IMR-90 (cell line): Measurements from ENCODE around the gene SSR4. TPM values are rescaled to one million over a fixed set of nuclear protein-coding genes. Genes with fewer than 3 reads are reported as not detected.

ENCODE experiments used
- ATAC-seq: fragments of 200-7000 bp; cut with Tn5 transposase; 2 replicates; pipeline ENCODE4 v1.9.1; 2020; ENCODE audit warnings: low read depth, mild to moderate bottlenecking, moderate library complexity
- BruUV-seq: library from RNA; stranded (reverse); fragments of 400-500 nt; replicated peaks from 2 replicates; lab custom pipeline; 2021; lab: Mats Ljungman, UMichigan
- CTCF ChIA-PET: fragments of 300-600 bp; formaldehyde crosslinking; extraction: SDS; loops from one replicate; lab custom pipeline; 2021; ENCODE audit warnings: antibody characterized with exemption; lab: Yijun Ruan, JAX
- POLR2A ChIA-PET: fragments of 300-600 bp; sonication (Branson Sonifier 250); formaldehyde crosslinking; loops from one replicate; lab custom pipeline; 2022; ENCODE audit warnings: antibody characterized with exemption; ENCODE audit not compliant: unreplicated experiment; lab: Charles Lee
- DNase-seq: peaks from one replicate; pipeline ENCODE4 v3.0.0; 2013
- H2AFZ ChIP-seq: replicated peaks from 2 replicates; pipeline ENCODE3; 2013; ENCODE audit warnings: low read length, mild to moderate bottlenecking; ENCODE audit not compliant: poor library complexity
- H2AK5ac ChIP-seq: 2 replicates; pipeline ENCODE4 v1.6.1; 2013; ENCODE audit warnings: low read depth, low read length, inconsistent platforms
- H2AK9ac ChIP-seq: replicated peaks from 2 replicates; pipeline ENCODE3; 2013; ENCODE audit warnings: mild to moderate bottlenecking, low read depth, low read length, moderate library complexity; ENCODE audit not compliant: poor library complexity
- H2BK120ac ChIP-seq: 2 replicates; pipeline ENCODE4 v1.6.1; 2013; ENCODE audit warnings: low read depth, low read length, inconsistent platforms
- H2BK15ac ChIP-seq: 3 replicates; pipeline ENCODE4 v1.6.1; 2013; ENCODE audit warnings: low read depth, low read length, inconsistent platforms
- H2BK20ac ChIP-seq: 2 replicates; pipeline ENCODE4 v1.6.1; 2013; ENCODE audit warnings: low read depth, mild to moderate bottlenecking, inconsistent platforms, low read length, moderate library complexity
- H2BK5ac ChIP-seq: 2 replicates; pipeline ENCODE4 v1.6.1; 2013; ENCODE audit warnings: mild to moderate bottlenecking, low read depth, low read length, inconsistent platforms; ENCODE audit not compliant: poor library complexity, severe bottlenecking
- H3K14ac ChIP-seq: replicated peaks from 2 replicates; pipeline ENCODE4 v1.6.1; 2013; ENCODE audit warnings: low read depth, low read length, inconsistent platforms
- H3K18ac ChIP-seq: 2 replicates; pipeline ENCODE4 v1.6.1; 2013; ENCODE audit warnings: low read depth, low read length, control low read depth
- H3K23ac ChIP-seq: 2 replicates; pipeline ENCODE4 v1.6.1; 2013; ENCODE audit warnings: low read depth, low read length, inconsistent platforms
- H3K27ac ChIP-seq: 2 replicates; pipeline ENCODE4 v1.5.1; 2013; ENCODE audit warnings: mild to moderate bottlenecking, control low read depth, low read length; ENCODE audit not compliant: insufficient read depth
- H3K27me3 ChIP-seq: 2 replicates; pipeline ENCODE4 v1.6.1; 2013; ENCODE audit warnings: low read length; ENCODE audit not compliant: control insufficient read depth, insufficient read depth
- H3K36me3 ChIP-seq: 2 replicates; pipeline ENCODE4 v1.6.1; 2013; ENCODE audit warnings: low read length, mixed read lengths; ENCODE audit not compliant: control insufficient read depth, insufficient read depth
- H3K4ac ChIP-seq: 2 replicates; pipeline ENCODE4 v1.6.1; 2013; ENCODE audit warnings: low read depth, low read length, inconsistent platforms
- H3K4me1 ChIP-seq: 2 replicates; pipeline ENCODE4 v1.6.1; 2013; ENCODE audit warnings: low read length, mixed read lengths; ENCODE audit not compliant: control insufficient read depth, insufficient read depth
- H3K4me2 ChIP-seq: 2 replicates; pipeline ENCODE4 v1.6.1; 2013; ENCODE audit warnings: low read depth, mild to moderate bottlenecking, control low read depth, low read length, moderate library complexity
- H3K4me3 ChIP-seq: 2 replicates; pipeline ENCODE4 v1.5.1; 2013; ENCODE audit warnings: low read depth, mild to moderate bottlenecking, control low read depth, low read length, moderate library complexity; ENCODE audit not compliant: insufficient read depth
- H3K56ac ChIP-seq: 2 replicates; pipeline ENCODE4 v1.6.1; 2013; ENCODE audit warnings: low read length, inconsistent platforms; ENCODE audit not compliant: insufficient read depth; ENCODE audit errors: extremely low read depth
- H3K79me1 ChIP-seq, 2 experiments: 2 replicates each; pipeline ENCODE4 v1.6.1; 2013; ENCODE audit warnings: low read length in 2 of 2, inconsistent platforms in 1 of 2, low read depth in 1 of 2
- H3K9ac ChIP-seq: 2 replicates; pipeline ENCODE4 v1.6.1; 2013; ENCODE audit warnings: low read depth, low read length, control low read depth
- H3K9me1 ChIP-seq: 2 replicates; pipeline ENCODE4 v1.6.1; 2013; ENCODE audit warnings: low read length, inconsistent platforms; ENCODE audit not compliant: insufficient read depth
- H3K9me3 ChIP-seq: 2 replicates; pipeline ENCODE4 v1.6.1; 2013; ENCODE audit warnings: low read length; ENCODE audit not compliant: control insufficient read depth, insufficient read depth
- H4K20me1 ChIP-seq: 2 replicates; pipeline ENCODE4 v1.6.1; 2013; ENCODE audit warnings: low read length, inconsistent platforms; ENCODE audit not compliant: insufficient read depth
- H4K5ac ChIP-seq: 2 replicates; pipeline ENCODE4 v1.6.1; 2013; ENCODE audit warnings: mild to moderate bottlenecking, low read depth, low read length, control low read depth
- H4K8ac ChIP-seq, 2 experiments: 2 replicates each; pipeline ENCODE4 v1.6.1; 2013; ENCODE audit warnings: low read depth in 2 of 2, low read length in 2 of 2, control low read depth in 1 of 2, inconsistent platforms in 1 of 2
- H4K91ac ChIP-seq: 2 replicates; pipeline ENCODE4 v1.6.1; 2013; ENCODE audit warnings: low read depth, low read length, inconsistent platforms; ENCODE audit not compliant: insufficient read depth
- BHLHE40 ChIP-seq: fragments of 150-350 bp; IDR thresholded peaks from 2 replicates; pipeline ENCODE4 v1.6.1; 2016; ENCODE audit warnings: mild to moderate bottlenecking, low read depth, low read length
- CEBPB ChIP-seq: IDR thresholded peaks from 2 replicates; pipeline ENCODE4 v1.6.1; 2012; ENCODE audit warnings: low read depth, low read length, improper control_type of control experiment
- CHD1 ChIP-seq: IDR thresholded peaks from 2 replicates; pipeline ENCODE4 v1.6.1; 2012; ENCODE audit warnings: low read depth, low read length, improper control_type of control experiment
- CTCF ChIP-seq: conservative IDR thresholded peaks from 2 replicates; pipeline ENCODE4 v1.5.1; 2012; ENCODE audit warnings: mild to moderate bottlenecking, low read depth, low read length, improper control_type of control experiment
- FOS ChIP-seq: fragments of 150-350 bp; IDR thresholded peaks from 2 replicates; pipeline ENCODE4 v1.6.1; 2016; ENCODE audit warnings: low read depth, low read length
- MAFK ChIP-seq: IDR thresholded peaks from 2 replicates; pipeline ENCODE4 v1.6.1; 2012; ENCODE audit warnings: low read depth, low read length, improper control_type of control experiment
- MAZ ChIP-seq: IDR thresholded peaks from 2 replicates; pipeline ENCODE4 v1.6.1; 2012; ENCODE audit warnings: low read depth, mild to moderate bottlenecking, low read length, improper control_type of control experiment, moderate library complexity, borderline replicate concordance
- MXI1 ChIP-seq: IDR thresholded peaks from 2 replicates; pipeline ENCODE4 v1.6.1; 2012; ENCODE audit warnings: low read depth, mild to moderate bottlenecking, low read length, moderate library complexity, borderline replicate concordance
- NFE2L2 ChIP-seq: fragments of 150-350 bp; IDR thresholded peaks from 2 replicates; pipeline ENCODE4 v1.6.1; 2016; ENCODE audit warnings: low read depth, mild to moderate bottlenecking, low read length
- POLR2A ChIP-seq: IDR thresholded peaks from 2 replicates; pipeline ENCODE4 v1.6.1; 2012; ENCODE audit warnings: mild to moderate bottlenecking, low read depth, low read length
- RAD21 ChIP-seq: IDR thresholded peaks from 2 replicates; pipeline ENCODE4 v1.6.1; 2012; ENCODE audit warnings: low read length, improper control_type of control experiment
- RCOR1 ChIP-seq: IDR thresholded peaks from 2 replicates; pipeline ENCODE4 v1.6.1; 2012; ENCODE audit warnings: mild to moderate bottlenecking, low read length, improper control_type of control experiment; ENCODE audit not compliant: insufficient replicate concordance
- RFX5 ChIP-seq: IDR thresholded peaks from 2 replicates; pipeline ENCODE4 v1.8.0; 2012; ENCODE audit warnings: low read depth, mild to moderate bottlenecking, low read length, moderate library complexity
- SMC3 ChIP-seq: fragments of 150-350 bp; IDR thresholded peaks from 2 replicates; pipeline ENCODE4 v1.6.1; 2016; ENCODE audit warnings: low read depth, mild to moderate bottlenecking, antibody characterized with exemption, low read length, moderate library complexity
- USF2 ChIP-seq: fragments of 150-350 bp; IDR thresholded peaks from 2 replicates; pipeline ENCODE4 v1.6.1; 2017; ENCODE audit warnings: mild to moderate bottlenecking, antibody characterized with exemption, low read length, low read depth
- WGBS, 2 experiments: methylation state at CpG; one replicate each; pipeline versions ENCODE4 v1.1.5 to v1.1.7; 2013; ENCODE audit warnings: missing lambda C conversion rate in 2 of 2; ENCODE audit not compliant: insufficient read length in 1 of 2; ENCODE audit errors: extremely low coverage in 2 of 2; 5-methylcytosine and 5-hydroxymethylcytosine counted together
- dilution Hi-C: fragments of 300-500 bp; cut with HindIII; formaldehyde crosslinking; loops from one replicate; pipeline ENCODE4 v1.14.3; 2018; ENCODE audit warnings: low sequenced_read_pairs; ENCODE audit not compliant: unreplicated experiment
- in situ Hi-C: fragments of 300-500 bp; cut with MboI; formaldehyde crosslinking; loops from 3 replicates; pipeline ENCODE4 v1.14.3; 2019; ENCODE audit warnings: low sequenced_read_pairs, inconsistent platforms, mixed read lengths
- intact Hi-C: fragments of 100-400 bp; cut with micrococcal nuclease; formaldehyde crosslinking; loops from 2 replicates; pipeline ENCODE4 v1.10.0; 2022
- polyA plus RNA-seq, 3 experiments: library from polyadenylated mRNA; depleted of rRNA; stranded (reverse); fragments of >200 nt; gene quantifications; 2 replicates each; pipeline ENCODE4 v1.2.3, GENCODE V29; 2012; ENCODE audit warnings: low replicate concordance in 1 of 3
- total RNA-seq: library from RNA; depleted of rRNA; stranded (reverse); fragments of >200 nt; gene quantifications from 2 replicates; pipeline ENCODE4 v1.2.3, GENCODE V29; 2012
- TF ChIP-seq, protein P1 (sequence below): fragments of 150-350 bp; IDR thresholded peaks from 2 replicates; pipeline ENCODE4 v1.6.1; 2016; ENCODE audit warnings: low read depth, mild to moderate bottlenecking, low read length, moderate library complexity, borderline replicate concordance

SSR4 gene
- total and polyA plus RNA-seq, 2 of the 4 experiments (the other 2 are of a cell fraction), result 141 to 480 TPM

DNA sequence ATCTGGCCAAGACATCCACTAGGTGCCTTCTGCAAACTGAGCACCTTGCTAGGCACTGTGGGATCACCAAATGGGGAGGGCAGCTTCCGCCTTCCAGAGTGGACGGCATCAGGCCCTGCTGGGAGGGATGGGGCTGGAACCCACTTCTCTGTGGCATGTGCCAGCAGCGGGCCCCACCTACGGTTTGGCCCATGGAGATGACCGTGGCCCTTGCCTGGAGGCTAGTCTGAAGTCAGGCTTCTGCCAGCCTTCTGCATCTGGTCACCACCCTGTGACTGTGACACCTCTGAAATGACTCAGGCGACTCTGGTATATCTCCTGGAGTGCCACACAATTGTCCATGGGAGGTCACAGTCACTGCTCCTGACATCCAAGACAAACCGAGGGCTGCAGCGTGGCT is 7.2 kb downstream of the SSR4 start:
- Histone ChIP-seq H2BK5ac (no peak overlapping the region), H3K27me3 (no peaks in the 10 kb centered on the region; the same call in 1 of the 2 replicates), H3K4me1 (no peaks in the 10 kb centered on the region), H3K9me3 (peaks cover 2% of the 10 kb centered on the region; the same call in 1 of the 2 replicates), H2BK20ac (no peak overlapping the region), H3K14ac (no peak overlapping the region), H2BK15ac (no peak overlapping the region), H3K4ac (no peak overlapping the region), H2BK120ac (no peak overlapping the region), H2AFZ (no peak overlapping the region), H3K56ac (no peak overlapping the region), H4K8ac (no peak overlapping the region), H3K23ac (no peak overlapping the region), H3K18ac (no peak overlapping the region), H3K4me3 (no peak overlapping the region), H3K79me1 (peaks cover 0 to 1% of the 10 kb centered on the region in 2 experiments; a peak in 1 of 4 replicates), H4K20me1 (no peaks in the 10 kb centered on the region), H2AK5ac (no peak overlapping the region), H3K27ac (no peak overlapping the region), H3K36me3 (peaks cover 15% of the 10 kb centered on the region), H3K9me1 (no peaks in the 10 kb centered on the region), H2AK9ac (no peak overlapping the region), H4K91ac (no peak overlapping the region), H4K5ac (no peak overlapping the region), H3K4me2 (no peak overlapping the region), H3K9ac (no peak overlapping the region)
- dilution Hi-C loops (no loop called here), intact Hi-C loops (no loop called here), in situ Hi-C loops (no loop called here)
- TF ChIP-seq MAZ (no peak), MXI1 (no peak), USF2 (no peak), RAD21 (no peak), POLR2A (no peak), MAFK (no peak), CHD1 (no peak), FOS (no peak), RFX5 (no peak), NFE2L2 (no peak), BHLHE40 (no peak), CTCF (no peak), CEBPB (no peak), RCOR1 (no peak), SMC3 (no peak)
- TF ChIP-seq, protein P1, sequence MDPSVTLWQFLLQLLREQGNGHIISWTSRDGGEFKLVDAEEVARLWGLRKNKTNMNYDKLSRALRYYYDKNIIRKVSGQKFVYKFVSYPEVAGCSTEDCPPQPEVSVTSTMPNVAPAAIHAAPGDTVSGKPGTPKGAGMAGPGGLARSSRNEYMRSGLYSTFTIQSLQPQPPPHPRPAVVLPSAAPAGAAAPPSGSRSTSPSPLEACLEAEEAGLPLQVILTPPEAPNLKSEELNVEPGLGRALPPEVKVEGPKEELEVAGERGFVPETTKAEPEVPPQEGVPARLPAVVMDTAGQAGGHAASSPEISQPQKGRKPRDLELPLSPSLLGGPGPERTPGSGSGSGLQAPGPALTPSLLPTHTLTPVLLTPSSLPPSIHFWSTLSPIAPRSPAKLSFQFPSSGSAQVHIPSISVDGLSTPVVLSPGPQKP, result no peak
- DNase-seq (no peak), ATAC-seq (no peak)
- WGBS, 2 experiments, result 84% methylated on average over 4 of the region's 8 CpGs; no CpG with 5 or more reads in 1 of the 2 experiments
- BruUV-seq, result no TSS peak
- ChIA-PET POLR2A (interaction anchor here (0.6 kb wide), 1 partner anchor 45 kb away, joined by 3 read pairs; no protein-coding TSS in a partner anchor), CTCF (no interaction called here)
